ENCODE measurements around the gene NXPH4. TPM values are rescaled to one million over a fixed set of nuclear protein-coding genes. Genes with fewer than 3 reads are reported as not detected.

The NXPH4 gene
- polyA plus RNA-seq, 1 donor: 0.91 TPM

GRCh38 chr12:57225680-57226210 is 9.2 kb downstream of the NXPH4 start:
- H3K9me3 ChIP-seq (ENCODE audit: control insufficient read depth, low read depth, low read length): peaks cover 6% of the 10 kb centered on the region

DNA sequence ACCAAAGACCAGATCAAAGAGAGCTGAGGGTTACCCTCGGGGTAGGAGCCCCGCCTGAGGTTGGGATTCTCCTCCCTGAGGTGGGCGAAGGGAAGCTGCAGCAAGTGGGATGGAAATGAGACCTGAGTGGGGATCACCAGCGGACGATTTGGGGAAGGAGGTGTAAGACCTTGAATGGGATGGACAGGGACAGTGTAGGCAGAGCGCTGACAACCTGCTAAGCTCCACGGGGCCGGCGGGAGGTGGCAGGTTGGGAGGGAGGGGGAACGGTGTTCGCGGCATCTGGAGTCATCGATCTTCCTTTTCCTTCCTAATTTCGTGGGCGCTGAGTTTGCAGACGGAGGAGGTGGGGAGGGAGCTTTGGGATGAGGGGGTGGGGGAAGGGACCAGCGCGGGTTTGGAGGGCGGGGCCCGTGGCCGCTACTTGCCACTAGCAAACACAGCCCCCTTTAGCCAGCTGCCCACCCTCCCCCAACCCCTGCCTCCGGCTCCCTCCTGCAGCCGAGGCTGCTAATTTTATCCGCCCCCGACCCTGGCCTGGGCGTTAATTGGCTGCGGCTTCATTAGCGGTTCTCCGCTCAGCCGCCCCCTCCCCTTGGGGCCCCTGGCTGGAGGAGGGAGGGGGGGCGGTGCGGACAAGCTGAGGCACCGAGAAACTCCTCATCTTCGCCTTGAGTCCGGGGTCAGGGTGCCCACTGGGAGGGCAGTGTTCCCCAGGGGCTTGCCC is 10.2 kb downstream of the NXPH4 start:
- no peak overlapping the region for H3K4me3 ChIP-seq (ENCODE audit: low read length)
- peaks cover 68% of the 10 kb centered on the region for H3K27me3 ChIP-seq (ENCODE audit: control insufficient read depth, insufficient read depth, low read length)
- peaks cover 6% of the 10 kb centered on the region for H3K9me3 ChIP-seq (ENCODE audit: control insufficient read depth, low read depth, low read length)
- H3K27ac ChIP-seq (ENCODE audit: low read length): no peak overlapping the region
- H3K36me3 ChIP-seq (ENCODE audit: control insufficient read depth, insufficient read depth, low read length): peaks cover 8% of the 10 kb centered on the region
- no peak for DNase-seq
- no CpG with 5 or more reads among the region's 35 CpGs for WGBS (ENCODE audit: insufficient coverage, low lambda C conversion rate)
- peaks cover 34% of the 10 kb centered on the region for H3K4me1 ChIP-seq (ENCODE audit: control insufficient read depth, insufficient read depth, low read length)

More at GRCh38 chr12:57225680-57226210, 9.2 kb downstream of the NXPH4 start:
- peaks cover 36% of the 10 kb centered on the region for H3K4me1 ChIP-seq (ENCODE audit: control insufficient read depth, insufficient read depth, low read length)
- no peak for DNase-seq
- WGBS (ENCODE audit: insufficient coverage, low lambda C conversion rate): no CpG with 5 or more reads among the region's 18 CpGs
- H3K27ac ChIP-seq (ENCODE audit: low read length): no peak overlapping the region
- H3K36me3 ChIP-seq (ENCODE audit: control insufficient read depth, insufficient read depth, low read length): no peaks in the 10 kb centered on the region
- H3K27me3 ChIP-seq (ENCODE audit: control insufficient read depth, insufficient read depth, low read length): peaks cover 78% of the 10 kb centered on the region
- H3K4me3 ChIP-seq (ENCODE audit: low read length): no peak overlapping the region

GRCh38 chr12:57227315-57228115 is 10.9 kb downstream of the NXPH4 start:
- H3K9me3 ChIP-seq (ENCODE audit: control insufficient read depth, low read depth, low read length): peaks cover 6% of the 10 kb centered on the region
- H3K4me1 ChIP-seq (ENCODE audit: control insufficient read depth, insufficient read depth, low read length): peaks cover 32% of the 10 kb centered on the region
- H3K27me3 ChIP-seq (ENCODE audit: control insufficient read depth, insufficient read depth, low read length): peaks cover 60% of the 10 kb centered on the region
- no peak overlapping the region for H3K4me3 ChIP-seq (ENCODE audit: low read length)
- 100% methylated on average over 1 of the region's 8 CpGs for WGBS (ENCODE audit: insufficient coverage, low lambda C conversion rate)
- no peak overlapping the region for H3K27ac ChIP-seq (ENCODE audit: low read length)
- peaks cover 15% of the 10 kb centered on the region for H3K36me3 ChIP-seq (ENCODE audit: control insufficient read depth, insufficient read depth, low read length)
- DNase-seq: no peak

- no peak for DNase-seq
- peaks cover 44% of the 10 kb centered on the region for H3K27me3 ChIP-seq (ENCODE audit: control insufficient read depth, insufficient read depth, low read length)
- no CpG with 5 or more reads among the region's 9 CpGs for WGBS (ENCODE audit: insufficient coverage, low lambda C conversion rate)
- H3K9me3 ChIP-seq (ENCODE audit: control insufficient read depth, low read depth, low read length): peaks cover 6% of the 10 kb centered on the region
- H3K4me3 ChIP-seq (ENCODE audit: low read length): peak overlapping the region; percentile 72
- peaks cover 32% of the 10 kb centered on the region for H3K4me1 ChIP-seq (ENCODE audit: control insufficient read depth, insufficient read depth, low read length)
- peaks cover 32% of the 10 kb centered on the region for H3K36me3 ChIP-seq (ENCODE audit: control insufficient read depth, insufficient read depth, low read length)
- H3K27ac ChIP-seq (ENCODE audit: low read length): no peak overlapping the region
These were observed 12.5 kb downstream of the NXPH4 start for GRCh38 chr12:57229046-57229633.

GRCh38 chr12:57229634-57230380 is 13.2 kb downstream of the NXPH4 start, which contains the start of gene SHMT2:
TSS of gene SHMT2 (plus strand) at chr12:57229711. CDS start at chr12:57229779, 68 bp downstream.
- peaks cover 6% of the 10 kb centered on the region for H3K9me3 ChIP-seq (ENCODE audit: control insufficient read depth, low read depth, low read length)
- H3K27me3 ChIP-seq (ENCODE audit: control insufficient read depth, insufficient read depth, low read length): peaks cover 37% of the 10 kb centered on the region
- no peak within 1 kb of the TSS for H3K27ac ChIP-seq (ENCODE audit: low read length)
- peak within 1 kb of the TSS; percentile 72 for H3K4me3 ChIP-seq (ENCODE audit: low read length)
- 0% methylated on average over 3 of the region's 42 CpGs for WGBS (ENCODE audit: insufficient coverage, low lambda C conversion rate)
- DNase-seq: peak; percentile 89 to 95
- peaks cover 33% of the 10 kb centered on the region for H3K36me3 ChIP-seq (ENCODE audit: control insufficient read depth, insufficient read depth, low read length)
- peaks cover 32% of the 10 kb centered on the region for H3K4me1 ChIP-seq (ENCODE audit: control insufficient read depth, insufficient read depth, low read length)

DNA sequence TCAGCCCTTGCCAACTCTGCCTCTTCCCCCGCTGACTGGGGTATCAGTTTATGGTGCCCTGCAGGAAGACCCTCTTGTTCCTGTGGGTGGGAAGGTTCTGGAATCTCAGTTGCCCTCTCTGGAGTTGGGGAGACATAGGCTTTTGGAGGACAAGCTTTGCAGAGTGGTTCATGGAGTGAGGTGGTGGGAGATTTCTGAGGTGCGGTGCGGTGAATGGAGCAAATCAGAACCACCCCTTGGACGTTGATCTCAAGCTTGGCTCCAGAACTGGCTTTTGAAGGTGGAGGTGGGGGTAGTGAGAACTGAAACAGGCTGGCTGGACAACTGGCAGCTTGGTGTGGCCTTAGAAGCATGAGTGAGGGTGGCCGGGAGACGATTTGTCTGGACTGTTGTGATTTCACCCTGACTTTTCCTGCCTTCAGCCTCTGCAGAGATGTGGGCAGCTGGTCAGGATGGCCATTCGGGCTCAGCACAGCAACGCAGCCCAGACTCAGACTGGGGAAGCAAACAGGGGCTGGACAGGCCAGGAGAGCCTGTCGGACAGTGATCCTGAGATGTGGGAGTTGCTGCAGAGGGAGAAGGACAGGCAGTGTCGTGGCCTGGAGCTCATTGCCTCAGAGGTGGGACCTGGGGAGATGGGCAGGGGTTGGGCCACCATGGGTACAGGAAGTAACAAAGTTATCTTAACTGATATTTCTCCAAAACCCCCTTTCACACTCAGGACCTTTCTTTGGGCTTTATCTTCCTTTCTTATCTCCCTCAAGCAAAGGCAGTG is 14.0 kb downstream of the NXPH4 start:
- Histone ChIP-seq H3K27me3 (ENCODE audit: control insufficient read depth, insufficient read depth, low read length) (peaks cover 35% of the 10 kb centered on the region), H3K36me3 (ENCODE audit: control insufficient read depth, insufficient read depth, low read length) (peaks cover 33% of the 10 kb centered on the region), H3K9me3 (ENCODE audit: control insufficient read depth, low read depth, low read length) (no peaks in the 10 kb centered on the region), H3K27ac (ENCODE audit: low read length) (no peak overlapping the region), H3K4me3 (ENCODE audit: low read length) (peak overlapping the region; percentile 72), H3K4me1 (ENCODE audit: control insufficient read depth, insufficient read depth, low read length) (peaks cover 29% of the 10 kb centered on the region)
- WGBS (ENCODE audit: insufficient coverage, low lambda C conversion rate): no CpG with 5 or more reads among the region's 10 CpGs
- DNase-seq: no peak

DNA sequence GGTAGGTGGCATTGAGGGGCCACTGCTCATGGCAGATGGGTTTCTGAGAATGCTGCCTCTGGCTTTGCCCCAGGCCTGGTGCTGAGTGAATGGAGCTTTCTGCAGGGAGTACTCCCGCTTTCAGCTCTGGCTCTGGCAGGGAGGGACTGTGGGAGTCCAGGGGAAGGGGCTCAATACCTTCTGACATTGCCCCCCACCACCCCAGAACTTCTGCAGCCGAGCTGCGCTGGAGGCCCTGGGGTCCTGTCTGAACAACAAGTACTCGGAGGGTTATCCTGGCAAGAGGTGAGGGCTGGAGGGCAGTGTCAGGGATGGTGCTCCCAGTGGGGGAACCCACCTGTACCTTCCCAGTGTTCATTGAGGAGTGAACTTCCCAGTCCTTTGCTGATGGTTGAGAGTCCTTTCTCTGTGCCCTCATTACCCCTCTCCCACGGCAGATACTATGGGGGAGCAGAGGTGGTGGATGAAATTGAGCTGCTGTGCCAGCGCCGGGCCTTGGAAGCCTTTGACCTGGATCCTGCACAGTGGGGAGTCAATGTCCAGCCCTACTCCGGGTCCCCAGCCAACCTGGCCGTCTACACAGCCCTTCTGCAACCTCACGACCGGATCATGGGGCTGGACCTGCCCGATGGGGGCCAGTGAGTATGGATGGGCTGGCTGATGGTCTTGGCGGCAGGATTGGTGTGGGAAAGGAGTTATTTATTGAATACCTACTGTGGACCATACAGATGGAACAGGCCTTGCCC is 14.9 kb downstream of the NXPH4 start:
- peaks cover 33% of the 10 kb centered on the region for H3K36me3 ChIP-seq (ENCODE audit: control insufficient read depth, insufficient read depth, low read length)
- no peak overlapping the region for H3K4me3 ChIP-seq (ENCODE audit: low read length)
- H3K27ac ChIP-seq (ENCODE audit: low read length): no peak overlapping the region
- no CpG with 5 or more reads among the region's 13 CpGs for WGBS (ENCODE audit: insufficient coverage, low lambda C conversion rate)
- peaks cover 35% of the 10 kb centered on the region for H3K27me3 ChIP-seq (ENCODE audit: control insufficient read depth, insufficient read depth, low read length)
- H3K4me1 ChIP-seq (ENCODE audit: control insufficient read depth, insufficient read depth, low read length): peaks cover 24% of the 10 kb centered on the region
- DNase-seq: no peak
- peaks cover 4% of the 10 kb centered on the region for H3K9me3 ChIP-seq (ENCODE audit: control insufficient read depth, low read depth, low read length)

GRCh38 chr12:57232156-57232756 is 15.7 kb downstream of the NXPH4 start:
- H3K36me3 ChIP-seq (ENCODE audit: control insufficient read depth, insufficient read depth, low read length): peaks cover 33% of the 10 kb centered on the region
- no CpG with 5 or more reads among the region's 19 CpGs for WGBS (ENCODE audit: insufficient coverage, low lambda C conversion rate)
- no peak overlapping the region for H3K4me3 ChIP-seq (ENCODE audit: low read length)
- H3K27ac ChIP-seq (ENCODE audit: low read length): no peak overlapping the region
- H3K27me3 ChIP-seq (ENCODE audit: control insufficient read depth, insufficient read depth, low read length): peaks cover 35% of the 10 kb centered on the region
- H3K4me1 ChIP-seq (ENCODE audit: control insufficient read depth, insufficient read depth, low read length): peaks cover 17% of the 10 kb centered on the region
- peaks cover 4% of the 10 kb centered on the region for H3K9me3 ChIP-seq (ENCODE audit: control insufficient read depth, low read depth, low read length)
- no peak for DNase-seq

All from large intestine (tissue), 3 donors.